SK-N-SH treated with all-trans-retinoic acid at 6 μM for 48 hours (cell line): ENCODE results near the gene KRT81.

Source experiments
- ARNTL ChIP-seq: fragments of 450-650 bp; formaldehyde crosslinking; IDR thresholded peaks from 2 replicates; pipeline ENCODE4 v1.5.0; 2020; ENCODE audit warnings: low read depth, mild to moderate bottlenecking, moderate library complexity, borderline replicate concordance
- BACH2 ChIP-seq: fragments of 250-450 bp; sonication (Bioruptor Pico); IDR thresholded peaks from 2 replicates; pipeline ENCODE4 v1.9.0; 2021; ENCODE audit warnings: mild to moderate bottlenecking, borderline replicate concordance
- CSRNP3 ChIP-seq: fragments of 250-450 bp; sonication (Bioruptor Pico); IDR thresholded peaks from 2 replicates; pipeline ENCODE4 v1.5.1; 2021; ENCODE audit warnings: mild to moderate bottlenecking, moderate library complexity
- PATZ1 ChIP-seq: fragments of 250-450 bp; sonication (Bioruptor Pico); IDR thresholded peaks from 2 replicates; pipeline ENCODE4 v1.8.0; 2020; ENCODE audit warnings: mild to moderate bottlenecking, moderate library complexity, borderline replicate concordance
- POU6F1 ChIP-seq: fragments of 250-450 bp; sonication (Bioruptor Pico); IDR thresholded peaks from 2 replicates; pipeline ENCODE4 v1.8.0; 2021; ENCODE audit warnings: low read depth, mild to moderate bottlenecking, moderate library complexity, borderline replicate concordance
- PPARA ChIP-seq: fragments of 250-450 bp; sonication (Bioruptor Pico); IDR thresholded peaks from 2 replicates; pipeline ENCODE4 v1.5.0; 2020; ENCODE audit warnings: mild to moderate bottlenecking, borderline replicate concordance
- RARB ChIP-seq: fragments of 250-450 bp; sonication (Bioruptor Pico); IDR thresholded peaks from 2 replicates; pipeline ENCODE4 v1.8.0; 2021; ENCODE audit warnings: mild to moderate bottlenecking, moderate library complexity
- SNAI2 ChIP-seq: fragments of 250-450 bp; sonication (Bioruptor Pico); IDR thresholded peaks from 2 replicates; pipeline ENCODE4 v1.5.0; 2020; ENCODE audit warnings: mild to moderate bottlenecking, moderate library complexity
- ZFP3 ChIP-seq: fragments of 250-450 bp; sonication (Bioruptor Pico); IDR thresholded peaks from 2 replicates; pipeline ENCODE4 v1.5.0; 2020; ENCODE audit warnings: mild to moderate bottlenecking, moderate library complexity
- ZNF8 ChIP-seq: fragments of 450-650 bp; formaldehyde crosslinking; IDR thresholded peaks from 2 replicates; pipeline ENCODE4 v1.5.0; 2020; ENCODE audit warnings: mild to moderate bottlenecking, moderate library complexity
- TF ChIP-seq, protein P1 (sequence below): fragments of 250-450 bp; sonication (Bioruptor Pico); IDR thresholded peaks from 2 replicates; pipeline ENCODE4 v1.5.1; 2020; ENCODE audit warnings: low read depth, mild to moderate bottlenecking, moderate library complexity

GRCh38 chr12:52270541-52271070 is 20.7 kb downstream of the KRT81 start:
- TF ChIP-seq, protein P1, sequence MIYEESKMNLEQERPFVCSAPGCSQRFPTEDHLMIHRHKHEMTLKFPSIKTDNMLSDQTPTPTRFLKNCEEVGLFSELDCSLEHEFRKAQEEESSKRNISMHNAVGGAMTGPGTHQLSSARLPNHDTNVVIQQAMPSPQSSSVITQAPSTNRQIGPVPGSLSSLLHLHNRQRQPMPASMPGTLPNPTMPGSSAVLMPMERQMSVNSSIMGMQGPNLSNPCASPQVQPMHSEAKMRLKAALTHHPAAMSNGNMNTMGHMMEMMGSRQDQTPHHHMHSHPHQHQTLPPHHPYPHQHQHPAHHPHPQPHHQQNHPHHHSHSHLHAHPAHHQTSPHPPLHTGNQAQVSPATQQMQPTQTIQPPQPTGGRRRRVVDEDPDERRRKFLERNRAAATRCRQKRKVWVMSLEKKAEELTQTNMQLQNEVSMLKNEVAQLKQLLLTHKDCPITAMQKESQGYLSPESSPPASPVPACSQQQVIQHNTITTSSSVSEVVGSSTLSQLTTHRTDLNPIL (CRISPR knock-in tag): no peak
- no peak for TF ChIP-seq RARB (CRISPR knock-in tag)
- no peak for TF ChIP-seq BACH2 (CRISPR knock-in tag)
- TF ChIP-seq SNAI2 (CRISPR knock-in tag): no peak
- no peak for TF ChIP-seq ZNF8
- TF ChIP-seq POU6F1 (CRISPR knock-in tag): no peak
- no peak for TF ChIP-seq ARNTL (CRISPR knock-in tag)
- no peak for TF ChIP-seq PATZ1 (CRISPR knock-in tag)
- TF ChIP-seq PPARA (CRISPR knock-in tag): no peak
- TF ChIP-seq CSRNP3: no peak
- TF ChIP-seq ZFP3 (CRISPR knock-in tag): no peak
